HEK293 (cell line): ENCODE data around the gene ATE1.
A peak's percentile ranks its signal among the peaks of the same experiment; 100 is the strongest.

Experiments
- CTCF ChIA-PET: fragments of 350-600 bp; formaldehyde crosslinking; extraction: SDS; loops from one replicate; lab custom pipeline; 2021; ENCODE audit warnings: antibody characterized with exemption; lab: Yijun Ruan, JAX
- POLR2A ChIA-PET: fragments of 300-600 bp; formaldehyde crosslinking; extraction: SDS; loops from one replicate; lab custom pipeline; 2020; ENCODE audit warnings: antibody characterized with exemption, inconsistent platforms; lab: Yijun Ruan, JAX
- H3K27ac ChIP-seq: fragments of 200-500 bp; sonication (Bioruptor generic); 2 replicates; pipeline ENCODE4 v1.5.1; 2014; ENCODE audit warnings: low read depth, low read length, control low read depth, inconsistent platforms; ENCODE audit errors: extremely low read depth
- H3K36me3 ChIP-seq, 2 experiments: fragments of 200-500 bp in 1 of 2; sonication (Bioruptor generic) in 1 of 2; 1 replicate in 1 of 2; 2 replicates in 1 of 2; pipeline ENCODE4 v1.5.1; 2014 to 2017; ENCODE audit warnings: inconsistent platforms in 2 of 2, low read length in 2 of 2; ENCODE audit not compliant: control insufficient read depth in 2 of 2, insufficient read depth in 1 of 2
- H3K4me1 ChIP-seq: fragments of 200-500 bp; sonication (Bioruptor generic); 2 replicates; pipeline ENCODE4 v1.5.1; 2014; ENCODE audit warnings: mild to moderate bottlenecking, low read length, inconsistent platforms; ENCODE audit not compliant: control insufficient read depth, insufficient read depth
- H3K4me3 ChIP-seq: 2 replicates; pipeline ENCODE4 v1.5.1; 2011; ENCODE audit warnings: low read depth, mild to moderate bottlenecking, control low read depth, low read length, moderate library complexity
- H3K9me3 ChIP-seq: fragments of 200-500 bp; sonication (Bioruptor generic); 2 replicates; pipeline ENCODE4 v1.5.1; 2014; ENCODE audit warnings: low read depth, low read length, inconsistent platforms; ENCODE audit not compliant: control insufficient read depth, insufficient read depth
- ATF2 ChIP-seq: fragments of 450-650 bp; formaldehyde crosslinking; IDR thresholded peaks from 2 replicates; pipeline ENCODE4 v1.5.1; 2016; ENCODE audit warnings: missing biosample characterization, missing genetic modification characterization, low read depth
- EGR2 ChIP-seq: fragments of 450-650 bp; formaldehyde crosslinking; IDR thresholded peaks from 2 replicates; pipeline ENCODE4 v1.5.1; 2016; ENCODE audit warnings: low read depth, missing biosample characterization, missing genetic modification characterization
- KLF7 ChIP-seq: fragments of 450-650 bp; formaldehyde crosslinking; IDR thresholded peaks from 2 replicates; pipeline ENCODE4 v1.5.1; 2016; ENCODE audit warnings: missing biosample characterization, missing genetic modification characterization, borderline replicate concordance
- MZF1 ChIP-seq: fragments of 450-650 bp; formaldehyde crosslinking; IDR thresholded peaks from 2 replicates; pipeline ENCODE4 v1.5.1; 2017; ENCODE audit warnings: missing biosample characterization, missing genetic modification characterization, borderline replicate concordance
- PRDM1 ChIP-seq: fragments of 450-650 bp; formaldehyde crosslinking; IDR thresholded peaks from 2 replicates; pipeline ENCODE4; 2016; ENCODE audit warnings: missing biosample characterization, missing genetic modification characterization
- PRDM2 ChIP-seq: fragments of 450-650 bp; formaldehyde crosslinking; IDR thresholded peaks from 2 replicates; pipeline ENCODE4 v1.5.1; 2016; ENCODE audit warnings: missing biosample characterization, missing genetic modification characterization, borderline replicate concordance
- PRDM6 ChIP-seq: fragments of 450-650 bp; formaldehyde crosslinking; IDR thresholded peaks from 2 replicates; pipeline ENCODE4 v1.5.1; 2017; ENCODE audit warnings: missing biosample characterization, missing genetic modification characterization
- TRIM28 ChIP-seq: IDR thresholded peaks from 2 replicates; pipeline ENCODE4 v1.6.1; 2011; ENCODE audit warnings: low read length, control low read depth, borderline replicate concordance
- ZBTB17 ChIP-seq: fragments of 450-650 bp; formaldehyde crosslinking; IDR thresholded peaks from 2 replicates; pipeline ENCODE4 v1.5.1; 2016; ENCODE audit warnings: missing biosample characterization, missing genetic modification characterization
- ZBTB48 ChIP-seq: fragments of 450-650 bp; formaldehyde crosslinking; IDR thresholded peaks from 2 replicates; pipeline ENCODE4 v1.5.1; 2016; ENCODE audit warnings: missing biosample characterization, missing genetic modification characterization
- ZNF223 ChIP-seq: fragments of 450-650 bp; formaldehyde crosslinking; IDR thresholded peaks from 2 replicates; pipeline ENCODE4 v1.5.1; 2016; ENCODE audit warnings: missing biosample characterization, missing genetic modification characterization
- ZNF248 ChIP-seq: fragments of 450-650 bp; formaldehyde crosslinking; IDR thresholded peaks from 2 replicates; pipeline ENCODE4 v1.5.1; 2017; ENCODE audit warnings: missing biosample characterization, missing genetic modification characterization
- ZNF280D ChIP-seq: fragments of 450-650 bp; formaldehyde crosslinking; IDR thresholded peaks from 2 replicates; pipeline ENCODE4 v1.5.1; 2016; ENCODE audit warnings: missing biosample characterization, missing genetic modification characterization
- ZNF48 ChIP-seq: fragments of 450-650 bp; formaldehyde crosslinking; IDR thresholded peaks from 2 replicates; pipeline ENCODE4 v1.5.1; 2016; ENCODE audit warnings: missing biosample characterization, missing genetic modification characterization
- ZNF514 ChIP-seq: fragments of 450-650 bp; formaldehyde crosslinking; IDR thresholded peaks from 2 replicates; pipeline ENCODE4 v1.5.1; 2016; ENCODE audit warnings: missing biosample characterization, missing genetic modification characterization
- ZNF600 ChIP-seq: fragments of 450-650 bp; formaldehyde crosslinking; IDR thresholded peaks from 2 replicates; pipeline ENCODE4 v1.5.1; 2016; ENCODE audit warnings: missing biosample characterization, missing genetic modification characterization
- ZNF639 ChIP-seq: fragments of 450-650 bp; formaldehyde crosslinking; IDR thresholded peaks from 2 replicates; pipeline ENCODE4 v1.5.1; 2016; ENCODE audit warnings: missing biosample characterization, missing genetic modification characterization
- ZNF660 ChIP-seq: fragments of 450-650 bp; IDR thresholded peaks from 2 replicates; pipeline ENCODE4 v1.5.1; 2018; ENCODE audit warnings: missing biosample characterization, mild to moderate bottlenecking, missing genetic modification characterization
- ZSCAN23 ChIP-seq: fragments of 450-650 bp; formaldehyde crosslinking; IDR thresholded peaks from 2 replicates; pipeline ENCODE4 v1.5.1; 2016; ENCODE audit warnings: missing biosample characterization, missing genetic modification characterization

Gene ATE1

GRCh38 chr10:121880895-121881294 lies 46.9 kb downstream of the ATE1 start:
- TF ChIP-seq PRDM1 (tag by site-specific recombination): peak; percentile 89
- no peak for TF ChIP-seq PRDM2
- peak; percentile 54; the same call in 1 of the 2 replicates for TF ChIP-seq ATF2 (tag by site-specific recombination)
- TF ChIP-seq PRDM6 (tag by site-specific recombination): peak; percentile 95
- TF ChIP-seq ZSCAN23: no peak
- ChIA-PET POLR2A (no interaction called here), CTCF (interaction anchor here (0.5 to 1.5 kb wide), 6 partner anchors 12 to 932 kb away, joined by 3 to 6 read pairs (median 5); no protein-coding TSS in a partner anchor)
- Histone ChIP-seq H3K27ac (no peak overlapping the region), H3K36me3 (peaks cover 5 to 11% of the 10 kb centered on the region in 2 experiments), H3K9me3 (no peaks in the 10 kb centered on the region), H3K4me1 (peaks cover 3% of the 10 kb centered on the region; the same call in 1 of the 2 replicates), H3K4me3 (no peak overlapping the region)

GRCh38 chr10:121879476-121879875 lies 48.4 kb downstream of the ATE1 start:
- TF ChIP-seq ZNF223 (tag by site-specific recombination): no peak
- H3K27ac ChIP-seq: no peak overlapping the region
- peaks cover 3% of the 10 kb centered on the region; the same call in 1 of the 2 replicates for H3K4me1 ChIP-seq
- H3K4me3 ChIP-seq: no peak overlapping the region
- ChIA-PET POLR2A (no interaction called here), CTCF (no interaction called here)
- peaks cover 5 to 11% of the 10 kb centered on the region in 2 experiments for H3K36me3 ChIP-seq
- no peaks in the 10 kb centered on the region for H3K9me3 ChIP-seq

GRCh38 chr10:121873236-121873635 lies 54.6 kb downstream of the ATE1 start:
- Histone ChIP-seq H3K4me1 (no peaks in the 10 kb centered on the region), H3K27ac (no peak overlapping the region), H3K36me3 (peaks cover 13 to 15% of the 10 kb centered on the region in 2 experiments), H3K9me3 (no peaks in the 10 kb centered on the region), H3K4me3 (no peak overlapping the region)
- CTCF ChIA-PET: no interaction called here
- POLR2A ChIA-PET: no interaction called here
- TF ChIP-seq KLF7: no peak
- no peak for TF ChIP-seq ZNF48
- no peak for TF ChIP-seq ZNF514 (tag by site-specific recombination)
- TF ChIP-seq ZBTB48 (tag by site-specific recombination): no peak
- no peak for TF ChIP-seq ZNF248 (tag by site-specific recombination)
- no peak for TF ChIP-seq ZNF639 (tag by site-specific recombination)
- no peak for TF ChIP-seq MZF1 (tag by site-specific recombination)
- TF ChIP-seq ZBTB17 (tag by site-specific recombination): no peak
- TF ChIP-seq ZNF660 (tag by site-specific recombination): no peak
- no peak for TF ChIP-seq EGR2 (tag by site-specific recombination)
- TF ChIP-seq ZNF600 (tag by site-specific recombination): no peak
- no peak for TF ChIP-seq TRIM28
- no peak for TF ChIP-seq ZNF280D
